NCI-H2029 treated with DMSO at 0.1 percent for 48 hours (cell line): ENCODE measurements around the gene COASY.
"Not testable (repeated sequence)": the region's sequence is repeated elsewhere in the genome, so short reads cannot be mapped to it uniquely, and the experiment has no call there.

ENCODE experiments used
- DNase-seq: peaks from one replicate; lab custom pipeline; 2025; lab: John Stamatoyannopoulos, UW

The COASY gene

DNA sequence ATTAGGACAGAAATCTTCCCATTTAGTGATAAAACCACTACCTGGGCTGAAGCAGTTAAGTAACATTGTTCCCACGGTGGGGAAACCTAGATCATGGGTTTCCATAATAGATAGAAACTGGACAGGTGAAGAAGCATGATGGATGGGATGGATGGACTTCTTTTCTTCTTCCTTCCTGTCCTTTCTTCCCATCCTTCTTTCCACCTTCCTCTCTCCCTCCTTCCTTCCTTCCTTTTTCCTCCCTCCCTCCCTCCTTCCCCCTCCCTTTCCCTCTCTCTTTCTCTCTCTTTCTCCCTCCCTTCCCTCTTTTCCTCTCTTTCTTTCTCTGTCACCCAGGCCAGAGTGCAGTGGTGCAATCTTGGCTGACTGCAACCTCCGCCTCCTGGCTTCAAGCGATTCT is 12.5 kb downstream of the COASY start:
- no peak for DNase-seq

DNA sequence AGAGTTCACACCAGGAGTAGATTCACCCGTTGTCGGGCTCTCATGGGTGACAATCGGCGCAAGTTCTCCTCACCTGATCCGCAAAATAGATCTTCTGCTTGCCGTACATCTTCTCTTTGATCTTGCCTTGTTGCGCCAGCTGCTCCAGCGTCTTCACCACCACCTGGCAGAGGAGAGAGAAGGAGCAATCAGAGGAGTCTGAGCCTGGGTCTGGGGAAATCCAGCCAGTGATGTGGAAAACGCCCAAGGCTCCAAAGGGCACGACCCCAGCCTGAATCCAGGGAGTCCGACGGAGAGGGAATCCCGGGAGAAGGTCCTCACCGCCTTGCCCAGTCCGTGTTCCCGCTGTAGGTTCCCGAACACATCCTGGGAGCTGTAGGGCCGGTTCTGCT is 15.2 kb downstream of the COASY start:
- DNase-seq: no peak

DNA sequence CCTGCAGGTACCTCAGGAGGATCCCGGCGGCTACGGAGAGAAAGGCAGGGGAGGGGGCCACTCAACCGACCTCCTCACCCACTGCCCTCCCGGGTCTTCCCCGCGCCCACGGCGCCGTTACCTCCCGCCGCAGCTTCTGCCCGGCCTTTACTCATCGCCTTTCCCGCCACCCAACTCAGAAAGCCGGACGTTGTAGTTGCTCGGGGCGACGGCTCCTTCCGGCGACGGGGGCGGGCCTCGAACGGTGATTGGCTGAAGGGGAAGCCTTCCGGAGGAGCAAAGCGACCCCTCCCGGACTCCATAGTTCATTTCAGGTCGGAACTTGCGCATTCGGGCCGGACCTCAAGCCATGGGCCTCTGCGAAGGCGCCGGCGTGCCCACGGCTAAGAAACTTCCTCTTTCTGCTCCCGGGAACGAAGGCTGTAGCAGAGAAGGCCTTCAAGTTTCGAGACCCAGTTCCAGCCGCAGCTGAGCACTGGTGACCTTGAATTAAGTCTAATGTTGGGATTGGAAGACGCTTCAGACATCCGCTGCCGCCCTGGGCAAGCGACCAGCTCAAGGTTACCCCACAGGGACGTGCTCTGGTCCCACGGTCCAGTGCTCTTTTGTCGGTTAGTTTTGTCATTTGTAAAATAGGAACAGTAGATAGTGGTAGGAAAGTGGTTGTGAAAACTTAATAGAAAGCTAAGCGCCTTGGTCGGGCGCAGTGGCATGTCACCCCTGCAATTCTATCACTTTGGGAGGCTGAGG is 15.8 kb downstream of the COASY start, which contains the start of gene PSMC3IP:
TSS of gene PSMC3IP (minus strand) at position 198 of the 750 bp plus-strand sequence. CDS start at position 155, 43 bp downstream.
- peak; percentile 50 for DNase-seq

DNA sequence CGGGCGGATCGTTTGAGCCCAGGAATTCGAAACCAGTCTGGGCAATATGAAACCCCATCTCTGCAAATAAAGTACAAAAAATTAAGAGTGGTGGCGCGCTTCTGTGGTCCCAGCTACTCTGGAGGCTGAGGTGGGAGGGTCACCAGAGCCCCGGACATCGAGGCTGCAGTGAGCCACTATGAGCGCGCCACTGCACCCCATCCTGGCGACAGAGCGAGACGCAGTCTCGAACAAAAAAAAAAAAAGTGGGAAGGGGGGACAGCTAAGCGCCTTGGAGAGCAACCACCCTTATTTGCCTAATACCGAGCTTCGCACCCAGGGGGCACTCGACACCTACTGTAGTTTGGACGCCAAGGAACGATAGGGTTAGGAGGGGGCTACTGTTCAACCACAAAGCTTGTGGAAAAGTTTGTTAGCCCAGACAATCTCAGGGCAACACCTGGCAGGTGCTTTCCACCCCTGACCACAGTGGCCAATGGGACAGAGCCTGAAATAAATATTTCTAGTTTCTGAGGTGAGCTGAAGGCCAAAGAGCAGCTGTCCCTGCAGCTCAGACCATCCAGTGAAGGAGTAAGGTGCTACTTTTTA is 16.4 kb downstream of the COASY start:
- peak; percentile 22 for DNase-seq

DNA sequence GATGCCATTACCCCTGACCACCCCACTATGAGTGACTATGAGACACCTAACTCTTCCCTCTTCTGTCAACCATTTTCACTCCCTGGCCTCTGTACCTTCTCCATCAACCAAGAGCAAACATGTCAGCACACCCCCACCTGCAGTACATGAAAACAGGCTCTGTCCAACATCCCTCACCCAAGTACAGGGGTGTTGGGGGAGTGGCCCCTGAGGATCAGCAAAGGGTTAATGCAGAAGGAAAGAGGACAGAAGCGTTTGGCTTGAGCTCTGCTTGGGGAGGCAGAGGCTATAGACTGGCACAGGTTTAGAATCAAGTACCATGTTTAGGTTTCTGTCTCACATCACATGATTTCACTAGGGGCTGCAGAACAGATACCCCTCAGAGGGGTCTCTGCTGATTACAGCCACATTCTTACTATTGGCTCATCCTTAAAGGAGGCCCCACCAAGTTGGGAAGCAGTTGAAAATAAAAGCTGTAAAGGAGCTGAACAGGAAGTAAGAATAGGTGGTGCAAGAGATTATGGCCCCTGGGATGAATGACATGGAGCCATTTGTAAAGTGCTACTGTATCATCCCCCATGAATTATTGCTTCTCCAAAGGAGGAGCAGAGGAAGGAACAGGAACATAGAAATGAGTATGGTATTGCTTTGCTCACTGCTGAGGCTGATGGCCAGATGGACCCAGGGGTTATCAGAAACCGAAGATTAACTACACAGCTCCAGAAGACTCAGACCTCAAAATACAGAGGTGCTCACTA is 18.0 kb downstream of the COASY start:
- no peak for DNase-seq

DNA sequence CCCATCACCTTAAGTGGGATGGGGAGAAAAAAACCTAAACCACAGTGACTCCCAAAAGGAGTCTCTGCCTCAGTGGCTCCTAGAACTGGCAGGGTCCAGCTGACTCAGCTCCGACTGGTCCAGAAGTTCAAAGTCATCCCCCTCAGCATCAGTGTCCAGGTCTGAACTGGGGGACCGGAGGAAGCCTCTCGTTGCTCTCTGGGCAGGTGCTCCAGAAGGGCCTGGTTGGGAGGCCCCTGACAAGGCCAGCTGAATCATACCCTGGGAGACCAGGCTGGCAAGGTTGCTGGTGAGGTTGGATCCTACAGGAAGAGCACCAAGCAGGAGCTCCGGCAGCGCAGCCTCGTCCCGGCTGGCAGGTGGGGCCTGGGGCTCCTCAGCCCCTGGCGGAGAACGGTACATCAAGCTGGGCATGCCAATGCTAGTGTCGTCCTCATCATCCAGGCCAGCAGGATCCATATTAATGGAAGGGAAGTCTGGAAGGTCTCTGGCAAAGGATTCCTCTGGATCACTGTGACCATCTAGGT is 19.9 kb downstream of the COASY start:
- no peak for DNase-seq

DNA sequence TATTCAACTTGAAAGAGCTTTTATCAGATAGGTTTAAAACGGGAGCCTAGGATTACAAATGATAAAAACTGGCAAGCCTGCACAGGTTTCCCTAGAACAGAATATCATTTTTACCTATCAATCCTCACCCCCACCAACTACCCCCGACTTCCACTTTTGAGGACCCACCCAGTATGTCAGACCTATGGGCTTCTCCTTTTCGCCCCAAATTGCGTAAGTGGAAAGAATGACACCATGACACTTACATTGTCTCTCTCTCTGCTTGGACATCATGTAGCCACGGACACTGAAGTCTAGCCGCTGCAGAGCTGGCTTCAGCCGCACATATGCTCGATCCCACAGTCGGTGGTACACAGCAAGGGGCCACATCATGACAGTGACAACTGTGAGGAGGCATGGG is 22.9 kb downstream of the COASY start:
- no peak for DNase-seq

DNA sequence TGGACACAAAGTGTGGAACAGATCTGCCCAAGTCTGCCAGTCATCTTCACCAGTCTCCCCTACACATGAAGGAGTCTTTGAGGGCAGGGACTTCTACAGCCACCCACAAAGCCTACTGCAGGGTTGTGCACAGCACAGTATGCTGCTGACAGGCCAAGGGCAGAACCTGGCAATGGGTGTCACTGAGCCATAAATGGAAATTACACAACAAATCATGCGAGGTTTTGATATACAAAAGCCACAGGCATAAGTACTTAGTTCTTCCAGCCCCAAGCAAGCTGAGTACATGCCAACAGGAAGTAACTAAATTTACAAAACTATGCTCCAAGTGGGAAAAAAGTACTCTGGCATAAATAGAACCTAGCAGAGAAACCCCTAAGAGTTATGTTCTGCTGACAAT is 23.4 kb downstream of the COASY start:
- DNase-seq: no peak

DNA sequence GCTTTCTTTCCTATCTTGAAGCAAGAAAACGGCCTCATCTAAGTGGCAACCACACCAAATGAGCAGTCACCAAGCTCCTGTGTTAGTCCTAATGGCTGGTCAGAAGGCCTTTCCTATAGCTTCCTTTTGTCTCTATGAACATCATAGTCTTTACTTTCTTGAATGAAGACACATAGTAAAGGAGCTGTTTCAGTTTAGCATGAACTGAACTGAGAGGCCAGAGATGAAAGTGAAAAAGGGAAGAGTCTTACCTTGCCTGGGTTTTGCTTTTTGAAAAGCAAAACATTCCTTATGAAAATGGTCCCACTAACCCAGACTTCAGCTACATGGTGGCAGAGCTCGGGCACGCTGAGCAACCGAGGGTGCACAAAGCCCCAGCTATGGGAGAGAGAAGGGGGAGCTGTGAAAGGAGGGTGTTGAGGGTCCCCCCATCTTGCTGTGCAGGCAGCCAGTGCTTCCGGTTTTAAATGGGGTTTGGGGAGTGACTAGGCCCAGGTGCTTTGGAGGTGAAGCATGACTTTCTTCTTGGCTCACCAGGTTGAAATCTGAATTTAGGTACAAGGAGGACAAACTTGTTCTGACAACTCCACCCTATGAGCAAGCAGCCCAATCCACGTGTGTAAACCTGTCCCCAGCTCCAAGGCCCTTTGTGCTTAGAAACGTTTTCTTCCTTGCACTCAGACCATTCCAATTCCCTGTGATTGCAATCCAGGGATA is 24.7 kb downstream of the COASY start:
- DNase-seq: no peak

DNA sequence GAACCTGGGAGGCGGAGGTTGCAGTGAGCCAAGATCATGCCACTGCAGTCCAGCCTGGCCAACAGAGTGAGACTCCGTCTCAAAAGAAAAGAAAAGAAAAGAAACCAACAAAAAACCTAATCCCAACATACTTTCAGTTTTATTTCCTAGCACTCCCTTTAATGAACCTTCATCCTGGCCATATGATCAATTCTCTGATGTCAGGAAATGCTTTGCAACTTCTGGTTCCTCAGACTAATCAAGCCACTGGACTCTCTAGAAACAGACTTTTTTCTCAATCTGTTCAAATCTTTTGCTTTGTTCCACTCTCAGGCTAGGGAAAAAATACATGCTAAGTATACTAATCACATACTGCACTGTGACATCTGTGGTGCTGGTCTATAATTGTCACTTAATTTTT is 28.9 kb downstream of the COASY start:
- no peak for DNase-seq

DNA sequence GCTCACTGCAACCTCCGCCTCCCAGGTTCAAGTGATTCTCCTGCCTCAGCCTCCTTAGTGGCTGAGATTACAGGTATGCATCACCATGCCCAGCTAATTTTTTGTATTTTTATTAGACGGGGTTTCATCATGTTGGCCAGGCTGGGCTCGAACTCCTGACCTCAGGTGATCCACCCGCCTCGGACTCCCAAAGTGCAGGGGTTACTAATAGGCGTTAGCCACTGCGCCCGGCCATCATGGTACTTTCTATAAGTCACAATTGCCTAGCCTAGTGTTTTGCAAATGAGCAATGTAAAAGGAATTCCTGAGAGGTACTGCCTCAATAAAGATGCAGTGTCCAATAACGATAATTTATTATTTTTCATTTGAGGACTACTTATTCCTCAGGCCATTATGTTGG is 29.5 kb downstream of the COASY start:
- DNase-seq: no peak

DNA sequence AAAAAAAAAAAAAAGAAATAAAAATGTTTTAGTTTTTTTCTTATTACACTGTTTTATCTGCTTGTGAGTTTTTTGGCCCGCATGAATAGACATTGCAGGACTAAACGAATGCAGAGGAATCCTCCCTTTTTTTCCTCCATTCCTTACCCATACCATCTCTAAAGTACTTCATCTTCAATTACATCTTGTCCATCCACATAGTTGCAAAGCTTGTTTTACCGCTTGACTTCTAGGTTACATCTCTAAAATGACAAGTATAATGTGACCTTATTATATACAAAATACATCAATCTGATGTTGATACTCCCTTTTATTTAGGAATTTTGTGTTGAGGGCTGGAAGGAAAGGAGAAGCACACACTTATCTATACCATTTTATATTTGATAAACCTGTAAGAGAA is 34.4 kb downstream of the COASY start:
- DNase-seq: no peak

DNA sequence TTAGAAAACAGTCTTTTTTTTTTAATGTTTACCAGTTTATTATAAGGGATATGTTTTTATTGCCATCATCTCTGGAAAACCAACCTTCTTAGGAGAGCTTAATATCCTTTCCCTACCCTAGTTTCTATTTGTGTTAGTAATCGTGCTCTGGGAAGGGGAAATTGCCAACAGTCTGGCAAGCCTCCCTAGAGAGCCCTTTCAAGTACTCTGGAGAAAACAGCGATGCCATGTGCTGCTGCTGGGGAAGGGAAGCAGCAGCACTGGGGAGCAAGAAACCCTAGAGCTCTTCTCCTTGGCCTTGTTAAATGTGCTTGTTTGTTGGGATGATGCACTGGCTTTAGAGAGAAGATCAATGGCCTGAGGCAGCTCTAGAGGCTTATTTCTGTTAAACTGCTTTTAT is 37.0 kb downstream of the COASY start:
- DNase-seq: peak; percentile 52

DNA sequence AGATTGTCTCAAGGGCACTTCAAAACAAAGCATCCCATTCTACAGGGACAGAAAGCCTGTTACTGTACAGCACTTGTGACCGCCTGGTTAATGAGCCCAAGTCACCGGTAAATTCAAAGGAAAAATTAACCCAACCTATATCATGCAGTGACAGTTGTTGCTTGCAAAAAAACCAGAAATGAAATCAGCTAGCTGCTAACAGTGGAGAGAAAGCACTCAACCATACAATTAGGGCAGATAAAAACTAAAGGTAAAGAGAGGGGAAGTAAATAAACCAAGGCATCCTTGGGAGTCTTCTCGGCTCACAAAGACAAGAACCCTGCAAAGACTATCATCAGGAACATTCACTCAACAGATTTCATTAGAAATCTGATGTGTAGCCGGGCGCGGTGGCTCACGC is 41.4 kb downstream of the COASY start:
- no peak for DNase-seq

DNA sequence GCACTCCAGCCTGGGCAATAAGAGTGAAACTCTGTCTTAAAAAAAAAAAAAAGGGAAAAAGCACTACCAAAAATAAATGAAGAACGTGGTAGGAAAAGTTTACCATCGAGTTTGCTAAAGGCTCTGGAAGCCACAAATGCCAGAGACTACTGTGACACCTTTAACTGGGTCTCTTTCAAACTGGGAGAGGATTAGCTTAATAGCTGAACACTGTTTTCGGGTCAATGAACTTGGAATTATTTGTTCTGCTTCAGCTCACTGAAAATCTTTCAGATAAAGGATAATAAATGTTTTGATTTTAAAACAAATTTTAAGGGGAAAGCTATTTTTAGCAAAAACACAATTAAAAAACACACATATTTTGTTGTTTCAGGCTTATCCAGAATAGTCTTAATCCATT is 45.8 kb downstream of the COASY start:
- DNase-seq: no peak

DNA sequence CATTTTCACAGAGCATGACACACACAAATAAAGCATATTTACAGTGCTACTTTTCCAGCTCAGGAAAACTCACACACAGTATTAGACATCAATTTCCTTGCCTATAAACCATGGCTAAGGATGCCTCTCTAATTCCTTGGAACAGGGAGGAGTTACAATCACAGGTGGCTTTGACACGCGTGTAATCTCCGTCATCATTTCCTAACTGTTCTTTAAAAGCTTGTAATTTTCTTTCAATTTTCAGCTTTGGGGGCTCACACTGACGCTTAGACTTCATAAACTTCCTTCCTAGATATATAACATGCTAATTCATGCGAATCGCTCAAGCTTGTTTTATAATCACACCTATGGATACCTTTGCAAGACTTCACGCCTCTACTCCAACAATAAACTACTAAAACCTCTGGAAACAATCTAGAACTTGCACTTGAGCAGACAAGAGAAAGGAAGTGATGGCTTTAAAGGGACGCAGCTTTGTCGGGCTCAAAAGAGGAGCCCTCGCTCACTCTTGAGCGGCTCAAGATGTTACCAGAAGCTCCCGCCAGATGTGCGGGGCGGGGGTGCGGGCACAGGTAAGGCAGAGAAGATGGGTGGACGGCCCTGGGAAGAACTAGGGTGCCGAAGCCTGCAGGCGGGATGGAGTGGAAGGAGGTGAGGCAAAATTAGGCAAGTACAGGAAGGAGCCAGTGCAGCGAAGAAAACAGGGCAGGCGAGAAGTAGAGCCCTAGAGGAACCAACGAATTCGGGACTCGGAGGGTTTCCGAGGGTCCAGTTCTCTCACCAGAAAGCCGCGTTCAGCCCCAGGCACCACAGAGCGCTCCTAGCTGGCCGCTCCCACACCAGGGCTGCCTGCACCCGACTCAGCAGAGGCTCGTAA is 46.6 kb downstream of the COASY start:
- DNase-seq: no peak

DNA sequence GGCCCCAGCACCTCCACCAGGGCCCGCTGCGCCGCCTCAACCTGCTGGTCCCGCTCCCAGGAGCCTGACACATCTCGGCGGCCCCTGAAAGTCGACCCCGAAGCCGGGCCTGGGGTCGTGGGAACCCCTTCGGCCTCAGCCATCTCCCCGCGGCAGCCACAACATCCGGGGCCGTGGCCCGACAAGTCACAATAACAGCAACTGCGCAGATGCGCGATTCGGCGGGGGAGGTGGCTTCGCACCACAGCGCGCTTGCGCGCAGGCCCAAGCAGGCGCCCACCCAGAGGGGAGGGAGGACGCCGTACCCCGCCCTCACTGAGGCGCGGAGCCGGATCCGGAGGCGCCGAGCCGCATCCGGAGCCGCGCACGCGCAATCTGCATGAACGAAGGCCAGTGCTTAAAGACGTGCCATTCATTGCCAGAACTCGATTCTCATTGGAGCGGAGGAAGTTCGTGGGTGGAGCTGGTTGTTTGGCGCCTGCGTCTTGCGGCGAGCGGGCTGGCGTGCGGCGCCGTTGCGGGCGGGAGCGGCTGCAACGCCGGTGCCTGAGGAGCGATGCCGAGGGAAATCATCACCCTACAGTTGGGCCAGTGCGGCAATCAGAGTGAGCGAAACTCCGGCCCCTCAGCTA is 47.4 kb downstream of the COASY start, which contains the start of the genes RETREG3 and TUBG1:
TSS of gene RETREG3 (minus strand) at position 193 of the 632 bp plus-strand sequence. CDS start at position 143, 50 bp downstream.
TSS of gene TUBG1 (plus strand) at position 502 of the 632 bp plus-strand sequence. CDS start at position 557, 55 bp downstream.
- DNase-seq: peak; percentile 89

DNA sequence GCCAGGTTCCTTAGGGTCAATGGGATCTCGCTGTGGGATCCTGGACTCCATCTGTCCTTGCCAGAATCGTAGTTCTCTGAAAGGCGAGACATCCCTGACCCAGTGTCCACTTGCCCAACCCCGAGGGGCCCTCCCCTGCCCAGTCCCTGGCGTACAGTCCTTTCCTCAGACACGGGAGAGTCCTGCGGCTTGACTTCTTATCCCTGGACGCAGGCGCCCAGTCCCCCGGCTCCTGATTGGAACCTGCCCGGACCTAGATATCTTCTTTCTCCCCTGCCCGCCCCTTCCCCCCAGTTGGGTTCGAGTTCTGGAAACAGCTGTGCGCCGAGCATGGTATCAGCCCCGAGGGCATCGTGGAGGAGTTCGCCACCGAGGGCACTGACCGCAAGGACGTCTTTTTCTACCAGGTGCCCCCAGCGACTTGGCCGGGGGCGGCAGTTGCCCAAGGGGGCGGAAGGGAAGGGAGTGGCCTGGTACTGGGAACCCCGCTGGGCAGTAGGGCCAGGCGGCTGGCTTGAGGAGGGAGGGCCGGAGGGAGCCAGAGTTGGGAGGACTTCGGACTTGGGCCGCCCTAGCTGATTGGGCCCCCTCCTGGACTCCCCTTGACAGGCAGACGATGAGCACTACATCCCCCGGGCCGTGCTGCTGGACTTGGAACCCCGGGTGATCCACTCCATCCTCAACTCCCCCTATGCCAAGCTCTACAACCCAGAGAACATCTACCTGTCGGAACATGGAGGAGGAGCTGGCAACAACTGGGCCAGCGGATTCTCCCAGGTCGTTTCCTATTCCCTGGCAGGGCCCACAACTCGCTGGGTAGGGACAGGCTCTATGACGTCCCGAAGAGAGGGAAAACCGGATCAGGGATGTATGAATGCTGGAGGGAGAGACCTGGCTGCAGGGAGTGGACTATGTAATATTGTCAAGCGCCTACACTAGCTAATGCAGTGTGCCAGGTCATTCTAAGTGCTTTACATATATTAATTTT is 48.2 kb downstream of the COASY start:
- not testable (repeated sequence) for DNase-seq

DNA sequence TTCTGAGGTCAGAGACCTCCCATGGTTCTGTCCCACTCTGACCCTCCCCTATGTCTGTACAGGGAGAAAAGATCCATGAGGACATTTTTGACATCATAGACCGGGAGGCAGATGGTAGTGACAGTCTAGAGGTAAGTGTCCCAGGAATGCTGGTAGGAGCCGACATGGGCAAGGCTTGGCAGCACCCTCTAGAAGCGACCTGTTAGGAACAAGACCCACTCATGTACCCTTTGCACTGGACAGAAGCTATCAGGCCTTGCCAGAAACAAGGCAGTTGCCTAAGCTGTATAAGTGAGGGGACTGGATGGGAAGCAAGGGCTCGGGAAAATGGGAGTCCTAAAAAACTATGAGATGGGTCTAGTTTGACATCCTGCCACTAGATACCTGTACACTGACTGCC is 50.1 kb downstream of the COASY start:
- no peak for DNase-seq
